Neural crest cell (in vitro differentiated cells): ENCODE measurements around the gene DESI2. TPM values are rescaled to one million over a fixed set of nuclear protein-coding genes. Genes with fewer than 3 reads are reported as not detected.

Experiments
- DNase-seq: peaks from one replicate; pipeline ENCODE4 v3.0.0; 2021; ENCODE audit warnings: low read depth, mixed read lengths, low spot score
- H3K27ac Mint-ChIP-seq: one replicate; pipeline ENCODE4 v1.8.0; 2021; ENCODE audit warnings: mild to moderate bottlenecking, mixed read lengths; ENCODE audit not compliant: unreplicated experiment
- H3K27me3 Mint-ChIP-seq: 2 replicates; pipeline ENCODE4 v1.8.0; 2021; ENCODE audit warnings: low read depth, mild to moderate bottlenecking, mixed read lengths
- H3K36me3 Mint-ChIP-seq: 2 replicates; pipeline ENCODE4 v1.8.0; 2021; ENCODE audit warnings: low read depth, mild to moderate bottlenecking, mixed read lengths
- H3K4me1 Mint-ChIP-seq: 2 replicates; pipeline ENCODE4 v1.8.0; 2021; ENCODE audit warnings: mixed read lengths
- H3K4me3 Mint-ChIP-seq: one replicate; pipeline ENCODE4 v1.8.0; 2021; ENCODE audit warnings: mild to moderate bottlenecking, mixed read lengths
- H3K9me3 Mint-ChIP-seq: 2 replicates; pipeline ENCODE4 v1.8.0; 2021; ENCODE audit warnings: mixed read lengths
- CTCF ChIP-seq: fragments of 200-600 bp; sonication (generic); conservative IDR thresholded peaks from 2 replicates; pipeline ENCODE4 v1.5.0; 2021; ENCODE audit warnings: antibody characterized with exemption, mild to moderate bottlenecking
- total RNA-seq: library from RNA; stranded (reverse); gene quantifications from 2 replicates; pipeline ENCODE4 v1.2.1, GENCODE V29; 2021

DESI2 gene
- total RNA-seq, 1 donor from 2014 or later, result 46.5 TPM

- no peaks in the 10 kb centered on the region for H3K36me3 Mint-ChIP-seq
- H3K4me3 Mint-ChIP-seq, result no peak overlapping the region
- no peak overlapping the region for H3K27ac Mint-ChIP-seq
- TF ChIP-seq CTCF, result no peak
- H3K4me1 Mint-ChIP-seq, result no peaks in the 10 kb centered on the region
- peaks cover under 1% of the 10 kb centered on the region for H3K9me3 Mint-ChIP-seq
- H3K27me3 Mint-ChIP-seq, result no peaks in the 10 kb centered on the region
- DNase-seq, result no peak
These were observed 16.3 kb upstream of the DESI2 start for GRCh38 chr1:244636488-244637259.

DNA sequence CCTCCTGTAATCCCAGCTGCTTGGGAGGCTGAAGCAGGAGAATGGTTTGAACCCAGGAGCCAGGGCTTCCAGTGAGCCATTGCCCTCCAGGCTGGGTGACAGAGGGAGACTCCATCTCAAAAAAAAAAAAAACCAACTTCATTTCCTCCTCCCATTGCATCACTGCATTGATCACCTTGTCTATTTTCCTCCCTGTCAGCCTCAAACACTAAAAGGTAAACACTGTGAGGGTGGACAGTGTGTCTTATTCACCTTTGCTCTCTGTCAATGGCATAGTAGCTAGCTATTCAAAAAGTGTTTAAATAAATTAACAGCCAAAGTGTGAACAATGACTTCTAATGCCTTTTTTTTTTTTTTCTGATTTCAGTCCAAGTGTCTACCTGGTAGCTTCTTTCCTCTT, 13.4 kb upstream of the DESI2 start:
- H3K36me3 Mint-ChIP-seq, result peaks cover 3% of the 10 kb centered on the region

DNA sequence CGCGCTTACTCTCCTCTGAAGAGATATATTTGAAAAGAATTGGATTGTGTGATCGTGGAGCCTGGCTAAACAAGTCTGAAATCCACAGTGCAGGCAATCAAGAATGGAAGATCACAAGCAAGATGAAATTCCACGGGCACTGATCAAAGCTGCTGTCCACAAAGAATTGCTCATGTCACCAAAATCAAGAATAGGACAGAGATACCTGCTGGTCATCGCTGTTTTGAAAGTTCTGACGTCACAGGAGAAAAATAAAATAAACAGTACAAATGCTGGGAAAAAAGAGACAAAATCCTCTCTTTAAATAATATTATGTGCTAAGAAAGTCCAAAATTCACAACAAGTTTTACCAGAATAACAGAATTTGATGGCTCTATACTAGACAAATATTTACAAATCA, 12.0 kb upstream of the DESI2 start:
- Mint-ChIP-seq H3K9me3 (peaks cover 9% of the 10 kb centered on the region), H3K4me1 (no peaks in the 10 kb centered on the region), H3K27ac (no peak overlapping the region), H3K27me3 (peaks cover 2% of the 10 kb centered on the region), H3K36me3 (peaks cover 3% of the 10 kb centered on the region), H3K4me3 (no peak overlapping the region)
- DNase-seq, result no peak
- no peak for TF ChIP-seq CTCF

More for the DNA sequence above, 13.4 kb upstream of the DESI2 start:
- Mint-ChIP-seq H3K4me3 (no peak overlapping the region), H3K9me3 (peaks cover 4% of the 10 kb centered on the region), H3K27me3 (peaks cover 2% of the 10 kb centered on the region), H3K4me1 (no peaks in the 10 kb centered on the region), H3K27ac (no peak overlapping the region)
- TF ChIP-seq CTCF, result no peak
- DNase-seq, result no peak

DNA sequence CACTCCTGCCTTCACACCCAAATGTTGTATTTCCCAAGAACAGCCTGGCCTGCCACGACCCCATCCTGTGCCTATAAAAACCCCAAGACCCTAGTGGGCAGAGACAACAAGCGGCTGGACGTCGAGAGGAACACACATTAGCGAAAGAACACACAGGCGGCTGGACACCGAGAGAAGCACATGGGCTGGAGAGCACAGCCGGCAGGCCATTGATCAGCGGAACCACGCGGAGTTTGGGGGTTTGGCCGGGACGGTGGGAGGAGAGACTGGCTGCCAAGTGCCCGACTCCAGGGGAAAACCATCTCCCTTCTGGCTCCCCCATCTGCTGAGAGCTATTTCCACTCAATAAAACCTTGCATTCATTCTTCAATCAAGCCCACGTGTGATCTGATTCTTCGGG, 10.4 kb upstream of the DESI2 start:
- Mint-ChIP-seq H3K4me3 (no peak overlapping the region), H3K4me1 (no peaks in the 10 kb centered on the region), H3K27ac (no peak overlapping the region), H3K9me3 (peaks cover 15% of the 10 kb centered on the region), H3K27me3 (peaks cover 2% of the 10 kb centered on the region), H3K36me3 (peaks cover 3% of the 10 kb centered on the region)
- TF ChIP-seq CTCF, result no peak
- DNase-seq, result no peak

- H3K4me3 Mint-ChIP-seq, result no peak overlapping the region
- H3K36me3 Mint-ChIP-seq, result peaks cover 3% of the 10 kb centered on the region
- peaks cover 2% of the 10 kb centered on the region for H3K27me3 Mint-ChIP-seq
- no peak for TF ChIP-seq CTCF
- no peaks in the 10 kb centered on the region for H3K4me1 Mint-ChIP-seq
- no peak overlapping the region for H3K27ac Mint-ChIP-seq
- peaks cover 15% of the 10 kb centered on the region for H3K9me3 Mint-ChIP-seq
- no peak for DNase-seq
These were observed 9.9 kb upstream of the DESI2 start for GRCh38 chr1:244642988-244643387.
